HEK293 (cell line): Measurements from ENCODE around the gene KAT5.

Experiments used
- CTCF ChIA-PET: fragments of 350-600 bp; formaldehyde crosslinking; extraction: SDS; loops from one replicate; lab custom pipeline; 2021; ENCODE audit warnings: antibody characterized with exemption; lab: Yijun Ruan, JAX
- POLR2A ChIA-PET: fragments of 300-600 bp; formaldehyde crosslinking; extraction: SDS; loops from one replicate; lab custom pipeline; 2020; ENCODE audit warnings: antibody characterized with exemption, inconsistent platforms; lab: Yijun Ruan, JAX
- H3K27ac ChIP-seq: fragments of 200-500 bp; sonication (Bioruptor generic); 2 replicates; pipeline ENCODE4 v1.5.1; 2014; ENCODE audit warnings: low read depth, low read length, control low read depth, inconsistent platforms; ENCODE audit errors: extremely low read depth
- H3K36me3 ChIP-seq, 2 experiments: fragments of 200-500 bp in 1 of 2; sonication (Bioruptor generic) in 1 of 2; 1 replicate in 1 of 2; 2 replicates in 1 of 2; pipeline ENCODE4 v1.5.1; 2014 to 2017; ENCODE audit warnings: inconsistent platforms in 2 of 2, low read length in 2 of 2; ENCODE audit not compliant: control insufficient read depth in 2 of 2, insufficient read depth in 1 of 2
- H3K4me1 ChIP-seq: fragments of 200-500 bp; sonication (Bioruptor generic); 2 replicates; pipeline ENCODE4 v1.5.1; 2014; ENCODE audit warnings: mild to moderate bottlenecking, low read length, inconsistent platforms; ENCODE audit not compliant: control insufficient read depth, insufficient read depth
- H3K4me3 ChIP-seq: 2 replicates; pipeline ENCODE4 v1.5.1; 2011; ENCODE audit warnings: low read depth, mild to moderate bottlenecking, control low read depth, low read length, moderate library complexity
- H3K9me3 ChIP-seq: fragments of 200-500 bp; sonication (Bioruptor generic); 2 replicates; pipeline ENCODE4 v1.5.1; 2014; ENCODE audit warnings: low read depth, low read length, inconsistent platforms; ENCODE audit not compliant: control insufficient read depth, insufficient read depth
- BCL6B ChIP-seq: fragments of 450-650 bp; formaldehyde crosslinking; IDR thresholded peaks from 2 replicates; pipeline ENCODE4 v1.5.1; 2017; ENCODE audit warnings: missing biosample characterization, missing genetic modification characterization
- GLI2 ChIP-seq: fragments of 450-650 bp; formaldehyde crosslinking; IDR thresholded peaks from 2 replicates; pipeline ENCODE4; 2017; ENCODE audit warnings: missing biosample characterization, missing genetic modification characterization, low read depth, borderline replicate concordance
- GLIS2 ChIP-seq: fragments of 450-650 bp; formaldehyde crosslinking; IDR thresholded peaks from 2 replicates; pipeline ENCODE4 v1.5.1; 2016; ENCODE audit warnings: missing biosample characterization, missing genetic modification characterization
- INSM2 ChIP-seq: fragments of 450-650 bp; formaldehyde crosslinking; IDR thresholded peaks from 2 replicates; pipeline ENCODE4 v1.5.1; 2016; ENCODE audit warnings: missing biosample characterization, missing genetic modification characterization
- KLF8 ChIP-seq: fragments of 450-650 bp; formaldehyde crosslinking; IDR thresholded peaks from 2 replicates; pipeline ENCODE4 v1.5.1; 2016; ENCODE audit warnings: missing biosample characterization, missing genetic modification characterization
- REPIN1 ChIP-seq: fragments of 450-650 bp; formaldehyde crosslinking; IDR thresholded peaks from 2 replicates; pipeline ENCODE4 v1.5.1; 2017; ENCODE audit warnings: missing biosample characterization, missing genetic modification characterization, low read depth
- SETDB1 ChIP-seq: IDR thresholded peaks from one replicate; pipeline ENCODE4 v1.6.1; 2017; ENCODE audit warnings: mild to moderate bottlenecking, low read length, moderate library complexity, mixed read lengths; ENCODE audit not compliant: insufficient read length
- ZBTB6 ChIP-seq: fragments of 450-650 bp; formaldehyde crosslinking; IDR thresholded peaks from 2 replicates; pipeline ENCODE4 v1.5.1; 2017; ENCODE audit warnings: missing biosample characterization, missing genetic modification characterization
- ZFP69B ChIP-seq: fragments of 450-650 bp; formaldehyde crosslinking; IDR thresholded peaks from 2 replicates; pipeline ENCODE4 v1.5.1; 2016; ENCODE audit warnings: missing biosample characterization, missing genetic modification characterization
- ZIC2 ChIP-seq: fragments of 450-650 bp; formaldehyde crosslinking; IDR thresholded peaks from 2 replicates; pipeline ENCODE4 v1.5.1; 2016; ENCODE audit warnings: missing biosample characterization, missing genetic modification characterization
- ZNF112 ChIP-seq: fragments of 450-650 bp; formaldehyde crosslinking; IDR thresholded peaks from 2 replicates; pipeline ENCODE4 v1.5.0; 2017; ENCODE audit warnings: missing biosample characterization, missing genetic modification characterization
- ZNF132 ChIP-seq: fragments of 450-650 bp; formaldehyde crosslinking; IDR thresholded peaks from 2 replicates; pipeline ENCODE4 v1.5.1; 2017; ENCODE audit warnings: missing biosample characterization, missing genetic modification characterization, borderline replicate concordance
- ZNF2 ChIP-seq: fragments of 450-650 bp; formaldehyde crosslinking; IDR thresholded peaks from 2 replicates; pipeline ENCODE4 v1.5.1; 2016; ENCODE audit warnings: missing biosample characterization, missing genetic modification characterization
- ZNF24 ChIP-seq: fragments of 450-650 bp; formaldehyde crosslinking; IDR thresholded peaks from 2 replicates; pipeline ENCODE4 v1.5.1; 2016; ENCODE audit warnings: missing biosample characterization, missing genetic modification characterization
- ZNF248 ChIP-seq: fragments of 450-650 bp; formaldehyde crosslinking; IDR thresholded peaks from 2 replicates; pipeline ENCODE4 v1.5.1; 2017; ENCODE audit warnings: missing biosample characterization, missing genetic modification characterization
- ZNF324 ChIP-seq: fragments of 450-650 bp; formaldehyde crosslinking; IDR thresholded peaks from 2 replicates; pipeline ENCODE4 v1.5.1; 2016; ENCODE audit warnings: missing biosample characterization, missing genetic modification characterization
- ZNF37A ChIP-seq: fragments of 450-650 bp; IDR thresholded peaks from 2 replicates; pipeline ENCODE4 v1.5.1; 2018; ENCODE audit warnings: missing biosample characterization, missing genetic modification characterization
- ZNF394 ChIP-seq: fragments of 450-650 bp; formaldehyde crosslinking; IDR thresholded peaks from 2 replicates; pipeline ENCODE4 v1.5.1; 2016; ENCODE audit warnings: missing biosample characterization, missing genetic modification characterization, mild to moderate bottlenecking, moderate library complexity, borderline replicate concordance
- ZNF571 ChIP-seq: fragments of 450-650 bp; formaldehyde crosslinking; IDR thresholded peaks from 2 replicates; pipeline ENCODE4 v1.5.0; 2017; ENCODE audit warnings: missing biosample characterization, missing genetic modification characterization
- ZNF585B ChIP-seq: fragments of 450-650 bp; formaldehyde crosslinking; IDR thresholded peaks from 2 replicates; pipeline ENCODE4 v1.5.1; 2016; ENCODE audit warnings: missing biosample characterization, missing genetic modification characterization
- ZNF596 ChIP-seq: fragments of 450-650 bp; IDR thresholded peaks from 2 replicates; pipeline ENCODE4 v1.5.0; 2018; ENCODE audit warnings: missing biosample characterization, mild to moderate bottlenecking, missing genetic modification characterization, moderate library complexity
- ZNF623 ChIP-seq: fragments of 450-650 bp; formaldehyde crosslinking; IDR thresholded peaks from 2 replicates; pipeline ENCODE4 v1.5.1; 2016; ENCODE audit warnings: missing biosample characterization, missing genetic modification characterization
- ZNF707 ChIP-seq: fragments of 450-650 bp; formaldehyde crosslinking; IDR thresholded peaks from 2 replicates; pipeline ENCODE4 v1.5.1; 2016; ENCODE audit warnings: missing biosample characterization, missing genetic modification characterization
- ZNF830 ChIP-seq: fragments of 450-650 bp; IDR thresholded peaks from 2 replicates; pipeline ENCODE4 v1.5.0; 2018; ENCODE audit warnings: missing biosample characterization, missing genetic modification characterization, low read depth, mild to moderate bottlenecking, moderate library complexity
- ZSCAN5A ChIP-seq: fragments of 450-650 bp; formaldehyde crosslinking; IDR thresholded peaks from 2 replicates; pipeline ENCODE4 v1.5.1; 2016; ENCODE audit warnings: missing biosample characterization, missing genetic modification characterization
- TF ChIP-seq, protein P1 (sequence below): fragments of 450-650 bp; formaldehyde crosslinking; IDR thresholded peaks from 2 replicates; pipeline ENCODE4 v1.5.1; 2016; ENCODE audit warnings: missing biosample characterization, missing genetic modification characterization

KAT5 gene

GRCh38 chr11:65722261-65722660 is 10.2 kb downstream of the KAT5 start:
- no peak overlapping the region for H3K4me3 ChIP-seq
- no peaks in the 10 kb centered on the region for H3K4me1 ChIP-seq
- TF ChIP-seq GLIS2 (tag by site-specific recombination), result no peak
- no peak for TF ChIP-seq ZNF623 (tag by site-specific recombination)
- TF ChIP-seq ZNF571 (tag by site-specific recombination), result no peak
- TF ChIP-seq ZNF112 (tag by site-specific recombination), result no peak
- TF ChIP-seq ZBTB6, result no peak
- no peak for TF ChIP-seq ZNF707
- TF ChIP-seq ZNF132 (tag by site-specific recombination), result no peak
- TF ChIP-seq ZNF324 (tag by site-specific recombination), result no peak
- no peak for TF ChIP-seq ZSCAN5A (tag by site-specific recombination)
- TF ChIP-seq, protein P1, sequence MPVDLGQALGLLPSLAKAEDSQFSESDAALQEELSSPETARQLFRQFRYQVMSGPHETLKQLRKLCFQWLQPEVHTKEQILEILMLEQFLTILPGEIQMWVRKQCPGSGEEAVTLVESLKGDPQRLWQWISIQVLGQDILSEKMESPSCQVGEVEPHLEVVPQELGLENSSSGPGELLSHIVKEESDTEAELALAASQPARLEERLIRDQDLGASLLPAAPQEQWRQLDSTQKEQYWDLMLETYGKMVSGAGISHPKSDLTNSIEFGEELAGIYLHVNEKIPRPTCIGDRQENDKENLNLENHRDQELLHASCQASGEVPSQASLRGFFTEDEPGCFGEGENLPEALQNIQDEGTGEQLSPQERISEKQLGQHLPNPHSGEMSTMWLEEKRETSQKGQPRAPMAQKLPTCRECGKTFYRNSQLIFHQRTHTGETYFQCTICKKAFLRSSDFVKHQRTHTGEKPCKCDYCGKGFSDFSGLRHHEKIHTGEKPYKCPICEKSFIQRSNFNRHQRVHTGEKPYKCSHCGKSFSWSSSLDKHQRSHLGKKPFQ (tag by site-specific recombination), result no peak
- no peak for TF ChIP-seq ZIC2 (tag by site-specific recombination)
- no peak for TF ChIP-seq GLI2 (tag by site-specific recombination)
- TF ChIP-seq ZNF248 (tag by site-specific recombination), result no peak
- TF ChIP-seq, all 188 proteins: peak for 0
- Histone ChIP-seq H3K36me3 (peaks cover 0 to 28% of the 10 kb centered on the region in 2 experiments; a peak in 2 of 3 replicates), H3K9me3 (no peaks in the 10 kb centered on the region), H3K27ac (no peak overlapping the region)
- ChIA-PET CTCF (interaction anchor here (0.6 to 1.4 kb wide), 5 partner anchors 48 to 394 kb away, joined by 3 to 5 read pairs (median 4); no protein-coding TSS in a partner anchor), POLR2A (interaction anchor here (0.6 kb wide), 1 partner anchor 74 kb away, joined by 3 read pairs; no protein-coding TSS in a partner anchor)

DNA sequence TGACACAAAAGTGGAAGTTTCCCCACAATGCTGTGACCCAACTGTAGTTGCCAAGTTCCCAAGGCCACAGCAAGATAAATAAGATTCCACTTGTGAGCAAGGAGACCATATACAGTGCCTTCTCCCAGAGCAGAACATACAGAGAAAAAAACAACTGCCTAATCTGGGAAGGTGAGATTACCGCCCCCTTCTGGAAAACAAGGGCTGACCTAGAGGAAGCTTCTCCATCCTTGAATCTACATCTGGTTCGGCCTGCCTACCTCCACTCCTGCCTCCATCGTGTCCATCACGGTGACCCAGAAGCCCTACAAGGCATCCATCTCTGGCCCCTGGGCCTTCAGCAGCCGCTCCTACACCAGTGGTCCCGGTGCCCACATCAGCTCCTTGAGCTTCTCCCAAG is 14.6 kb downstream of the KAT5 start:
- H3K36me3 ChIP-seq, result no peaks in the 10 kb centered on the region; a peak in 1 of 3 replicates
- POLR2A ChIA-PET, result interaction anchor here (0.6 kb wide), 1 partner anchor 585 kb away, joined by 3 read pairs; no protein-coding TSS in a partner anchor

GRCh38 chr11:65727865-65728264 is 15.8 kb downstream of the KAT5 start:
- H3K4me1 ChIP-seq, result no peaks in the 10 kb centered on the region
- H3K4me3 ChIP-seq, result no peak overlapping the region
- H3K36me3 ChIP-seq, result no peaks in the 10 kb centered on the region
- ChIA-PET POLR2A (interaction anchor here (1.4 kb wide), 1 partner anchor 8 kb away, joined by 4 read pairs; no protein-coding TSS in a partner anchor), CTCF (interaction anchor here (0.5 to 2.1 kb wide), 3 partner anchors 9 to 323 kb away, joined by 3 to 4 read pairs (median 3); no protein-coding TSS in a partner anchor)
- H3K27ac ChIP-seq, result no peak overlapping the region
- no peaks in the 10 kb centered on the region for H3K9me3 ChIP-seq
- no peak for TF ChIP-seq ZNF394 (tag by site-specific recombination)
- no peak for TF ChIP-seq ZNF24 (tag by site-specific recombination)
- TF ChIP-seq KLF8 (tag by site-specific recombination), result no peak
- no peak for TF ChIP-seq INSM2
- TF ChIP-seq SETDB1, result no peak
- TF ChIP-seq REPIN1 (tag by site-specific recombination), result no peak
- TF ChIP-seq ZFP69B (tag by site-specific recombination), result no peak
- no peak for TF ChIP-seq ZNF585B (tag by site-specific recombination)
- TF ChIP-seq ZNF830 (tag by site-specific recombination), result no peak
- TF ChIP-seq ZNF596 (tag by site-specific recombination), result no peak
- TF ChIP-seq ZNF37A (tag by site-specific recombination), result no peak
- TF ChIP-seq BCL6B (tag by site-specific recombination), result no peak

More for the DNA sequence above, 14.6 kb downstream of the KAT5 start:
- H3K9me3 ChIP-seq, result no peaks in the 10 kb centered on the region
- no peak overlapping the region for H3K27ac ChIP-seq
- H3K4me1 ChIP-seq, result no peaks in the 10 kb centered on the region
- H3K4me3 ChIP-seq, result no peak overlapping the region
- CTCF ChIA-PET, result interaction anchor here (0.6 to 1.0 kb wide), 3 partner anchors 14 to 260 kb away, joined by 3 to 9 read pairs (median 3); partner anchors contain the start of gene KAT5
- no peak for TF ChIP-seq ZNF830 (tag by site-specific recombination)
- no peak for TF ChIP-seq ZNF2 (tag by site-specific recombination)
